Retina (tissue), 1 donor: Measurements from ENCODE around the gene GOLGA2.

ENCODE experiments used
- DNase-seq: peaks from one replicate; pipeline ENCODE4 v3.0.0-alpha.2; 2016

GOLGA2 gene

GRCh38 chr9:128275198-128276007 is at the start of gene GOLGA2:
GOLGA2 (minus strand) TSS chr9:128276007; CDS start chr9:128275976, 31 bp downstream.
- DNase-seq: peak; percentile 49

- no peak for DNase-seq
Observed at GRCh38 chr9:128324401-128324800, 48.6 kb upstream of the GOLGA2 start.

GRCh38 chr9:128323791-128324190 is 48.0 kb upstream of the GOLGA2 start:
- DNase-seq: no peak

- DNase-seq: no peak
Observed at GRCh38 chr9:128323212-128323730, 47.5 kb upstream of the GOLGA2 start.

GRCh38 chr9:128322404-128323211 is 46.8 kb upstream of the GOLGA2 start, which contains the start of the genes COQ4 and TRUB2:
COQ4 (plus strand) TSS chr9:128322839; CDS start chr9:128322859, 20 bp downstream.
TRUB2 (minus strand) TSS chr9:128322447; CDS start chr9:128322408, 39 bp downstream.
- peak; percentile 99 for DNase-seq

- no peak for DNase-seq
Observed at GRCh38 chr9:128321879-128322403, 46.1 kb upstream of the GOLGA2 start.

GRCh38 chr9:128321343-128321742 is 45.5 kb upstream of the GOLGA2 start:
- DNase-seq: no peak

- no peak for DNase-seq
Observed at GRCh38 chr9:128317629-128318028, 41.8 kb upstream of the GOLGA2 start.

GRCh38 chr9:128316421-128316820 is 40.6 kb upstream of the GOLGA2 start:
- no peak for DNase-seq

GRCh38 chr9:128314697-128315096 is 38.9 kb upstream of the GOLGA2 start:
- DNase-seq: no peak

GRCh38 chr9:128310461-128310860 is 34.7 kb upstream of the GOLGA2 start:
- no peak for DNase-seq

- no peak for DNase-seq
Observed at GRCh38 chr9:128309551-128309950, 33.7 kb upstream of the GOLGA2 start.

GRCh38 chr9:128304971-128305288 is 29.1 kb upstream of the GOLGA2 start:
- DNase-seq: no peak

- DNase-seq: no peak
Observed at GRCh38 chr9:128304136-128304970, 28.5 kb upstream of the GOLGA2 start.

- no peak for DNase-seq
Observed at GRCh38 chr9:128298535-128299482, 23.0 kb upstream of the GOLGA2 start.

- DNase-seq: no peak
Observed at GRCh38 chr9:128297221-128297773, 21.5 kb upstream of the GOLGA2 start.

GRCh38 chr9:128296340-128297220 is 20.8 kb upstream of the GOLGA2 start:
- DNase-seq: no peak

GRCh38 chr9:128294142-128294541 is 18.3 kb upstream of the GOLGA2 start:
- DNase-seq: no peak

GRCh38 chr9:128293091-128293490 is 17.3 kb upstream of the GOLGA2 start:
- DNase-seq: no peak

- DNase-seq: no peak
Observed at GRCh38 chr9:128292009-128292408, 16.2 kb upstream of the GOLGA2 start.
